Fibroblast of lung (primary cell): Measurements from ENCODE around the gene ARHGEF19. TPM values are rescaled to one million over a fixed set of nuclear protein-coding genes. Genes with fewer than 3 reads are reported as not detected.
A peak's percentile ranks its signal among the peaks of the same experiment; 100 is the strongest.

Source experiments
- DNase-seq, 2 donors: peaks; one replicate each; pipeline versions ENCODE4 v3.0.0 to v3.0.0-alpha.2; 2010; ENCODE audit warnings: low read depth in 2 of 2
- H2AFZ ChIP-seq: 2 replicates; pipeline ENCODE4 v1.5.1; 2012; ENCODE audit warnings: low read length, control low read depth, inconsistent platforms
- H3K27ac ChIP-seq: 2 replicates; pipeline ENCODE4 v1.5.1; 2011; ENCODE audit warnings: low read length, control low read depth; ENCODE audit not compliant: insufficient read depth
- H3K27me3 ChIP-seq: 2 replicates; pipeline ENCODE4 v1.5.1; 2011; ENCODE audit warnings: mild to moderate bottlenecking, low read length; ENCODE audit not compliant: control insufficient read depth, insufficient read depth
- H3K36me3 ChIP-seq: 2 replicates; pipeline ENCODE4 v1.5.1; 2011; ENCODE audit warnings: low read length; ENCODE audit not compliant: control insufficient read depth, insufficient read depth
- H3K4me1 ChIP-seq: 2 replicates; pipeline ENCODE4 v1.5.1; 2011; ENCODE audit warnings: low read length; ENCODE audit not compliant: control insufficient read depth, insufficient read depth; ENCODE audit errors: extremely low read depth
- H3K4me2 ChIP-seq: 2 replicates; pipeline ENCODE4 v1.5.1; 2011; ENCODE audit warnings: low read length, control low read depth; ENCODE audit not compliant: insufficient read depth; ENCODE audit errors: extremely low read depth
- H3K4me3 ChIP-seq, 4 experiments: fragments of 200-600 bp in 1 of 4; sonication (generic) in 1 of 4; replicated peaks in 1 of 4; 2 replicates each; pipeline ENCODE4 v1.5.1; 2011 to 2016; ENCODE audit warnings: low read length in 4 of 4, low read depth in 3 of 4, mild to moderate bottlenecking in 3 of 4, control low read depth in 2 of 4, inconsistent platforms in 1 of 4, mixed read lengths in 1 of 4; ENCODE audit not compliant: insufficient read depth in 1 of 4; ENCODE audit errors: control extremely low read depth in 1 of 4
- H3K79me2 ChIP-seq: 2 replicates; pipeline ENCODE4 v1.5.1; 2012; ENCODE audit warnings: mild to moderate bottlenecking, low read length, inconsistent platforms; ENCODE audit not compliant: control insufficient read depth, insufficient read depth
- H3K9ac ChIP-seq: 2 replicates; pipeline ENCODE4 v1.5.1; 2011; ENCODE audit warnings: mild to moderate bottlenecking, low read length, control low read depth; ENCODE audit not compliant: insufficient read depth
- H3K9me3 ChIP-seq: 2 replicates; pipeline ENCODE4 v1.5.1; 2012; ENCODE audit warnings: low read depth, low read length; ENCODE audit not compliant: control insufficient read depth, insufficient read depth
- H4K20me1 ChIP-seq: 2 replicates; pipeline ENCODE4 v1.5.1; 2011; ENCODE audit warnings: low read length; ENCODE audit not compliant: control insufficient read depth, insufficient read depth; ENCODE audit errors: extremely low read depth
- CTCF ChIP-seq, 2 donors: IDR thresholded peaks in 1 of 2; conservative IDR thresholded peaks in 1 of 2; 1 replicate in 1 of 2; 2 replicates in 1 of 2; pipeline ENCODE4 v1.5.1; 2011 to 2012; ENCODE audit warnings: low read length in 2 of 2, control low read depth in 1 of 2, inconsistent platforms in 1 of 2, low read depth in 1 of 2, mild to moderate bottlenecking in 1 of 2
- EZH2 ChIP-seq: IDR thresholded peaks from 2 replicates; pipeline ENCODE4 v1.5.1; 2012; ENCODE audit warnings: low read length, control low read depth, mild to moderate bottlenecking; ENCODE audit errors: missing control alignments
- polyA plus RNA-seq, 2 donors: library from polyadenylated mRNA; depleted of rRNA in 1 of 2; stranded (reverse) in 1 of 2; unstranded in 1 of 2; fragments of >200 nt; gene quantifications; 2 replicates each; pipeline ENCODE4 v1.2.1, GENCODE V29; 2011 to 2012; ENCODE audit warnings: missing spikeins in 1 of 2
- total RNA-seq: library from RNA; depleted of rRNA; stranded (reverse); fragments of >200 nt; gene quantifications from 2 replicates; pipeline ENCODE4 v1.2.1, GENCODE V29; 2014

The ARHGEF19 gene
- total and polyA plus RNA-seq, 2 donors (not counting 1 experiment from before 2014, with no cell fraction given) = 3.3 TPM

GRCh38 chr1:16239972-16240491 is 27.6 kb upstream of the ARHGEF19 start:
- H3K4me2 ChIP-seq = no peak overlapping the region
- no peaks in the 10 kb centered on the region for H3K79me2 ChIP-seq
- H3K27ac ChIP-seq = no peak overlapping the region
- DNase-seq = no peak
- H3K27me3 ChIP-seq = no peaks in the 10 kb centered on the region
- peaks cover 9% of the 10 kb centered on the region for H3K4me1 ChIP-seq
- no peaks in the 10 kb centered on the region for H3K36me3 ChIP-seq
- no peak overlapping the region for H3K4me3 ChIP-seq
- H3K9ac ChIP-seq = no peak overlapping the region
- no peak overlapping the region for H2AFZ ChIP-seq
- TF ChIP-seq CTCF (conservative IDR thresholded peaks at IDR 0.05 in 1 of 2, IDR thresholded peaks at IDR 0.05 in 1 of 2; ENCODE audit: low read depth in 1 of 2, low read length in 2 of 2) = no peak
- no peak for TF ChIP-seq EZH2
- H3K9me3 ChIP-seq = no peaks in the 10 kb centered on the region
- H4K20me1 ChIP-seq = no peaks in the 10 kb centered on the region

DNA sequence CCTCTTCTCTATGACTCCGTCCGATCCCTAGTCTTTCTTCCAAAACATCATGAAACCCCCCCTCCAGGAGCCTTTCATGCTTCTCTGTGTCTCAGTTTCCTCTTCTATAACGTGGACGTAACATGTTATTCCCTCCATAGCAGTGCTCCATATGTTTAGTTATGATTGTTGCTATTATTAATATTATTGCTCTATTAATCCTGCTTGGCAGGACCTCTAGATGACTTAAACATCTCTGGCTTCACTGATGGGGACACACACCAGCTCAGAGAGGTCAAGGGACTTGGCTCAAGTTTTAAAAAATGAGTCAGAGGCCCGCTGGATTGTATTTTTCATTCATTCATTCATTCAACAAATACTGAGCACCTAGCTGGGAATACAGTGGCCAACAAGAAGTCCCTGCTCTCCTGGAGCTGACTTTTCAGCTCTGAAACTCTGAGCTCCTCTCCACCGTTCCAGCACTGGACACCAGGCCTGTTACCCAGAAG is 24.9 kb upstream of the ARHGEF19 start:
- Histone ChIP-seq H3K4me3 (peak overlapping the region in 3 of 4 experiments; percentile 52 to 66 (median 59)), H3K4me1 (peaks cover 9% of the 10 kb centered on the region), H3K27me3 (no peaks in the 10 kb centered on the region), H2AFZ (peak overlapping the region; percentile 42), H3K36me3 (no peaks in the 10 kb centered on the region), H3K4me2 (peak overlapping the region; percentile 83), H4K20me1 (no peaks in the 10 kb centered on the region), H3K79me2 (no peaks in the 10 kb centered on the region), H3K9ac (peak overlapping the region; percentile 68), H3K9me3 (no peaks in the 10 kb centered on the region), H3K27ac (peak overlapping the region; percentile 77)
- DNase-seq = peak; percentile 31 to 49
- TF ChIP-seq EZH2 = no peak
- TF ChIP-seq CTCF (conservative IDR thresholded peaks at IDR 0.05 in 1 of 2, IDR thresholded peaks at IDR 0.05 in 1 of 2; ENCODE audit: low read depth in 1 of 2, low read length in 2 of 2) = no peak

DNA sequence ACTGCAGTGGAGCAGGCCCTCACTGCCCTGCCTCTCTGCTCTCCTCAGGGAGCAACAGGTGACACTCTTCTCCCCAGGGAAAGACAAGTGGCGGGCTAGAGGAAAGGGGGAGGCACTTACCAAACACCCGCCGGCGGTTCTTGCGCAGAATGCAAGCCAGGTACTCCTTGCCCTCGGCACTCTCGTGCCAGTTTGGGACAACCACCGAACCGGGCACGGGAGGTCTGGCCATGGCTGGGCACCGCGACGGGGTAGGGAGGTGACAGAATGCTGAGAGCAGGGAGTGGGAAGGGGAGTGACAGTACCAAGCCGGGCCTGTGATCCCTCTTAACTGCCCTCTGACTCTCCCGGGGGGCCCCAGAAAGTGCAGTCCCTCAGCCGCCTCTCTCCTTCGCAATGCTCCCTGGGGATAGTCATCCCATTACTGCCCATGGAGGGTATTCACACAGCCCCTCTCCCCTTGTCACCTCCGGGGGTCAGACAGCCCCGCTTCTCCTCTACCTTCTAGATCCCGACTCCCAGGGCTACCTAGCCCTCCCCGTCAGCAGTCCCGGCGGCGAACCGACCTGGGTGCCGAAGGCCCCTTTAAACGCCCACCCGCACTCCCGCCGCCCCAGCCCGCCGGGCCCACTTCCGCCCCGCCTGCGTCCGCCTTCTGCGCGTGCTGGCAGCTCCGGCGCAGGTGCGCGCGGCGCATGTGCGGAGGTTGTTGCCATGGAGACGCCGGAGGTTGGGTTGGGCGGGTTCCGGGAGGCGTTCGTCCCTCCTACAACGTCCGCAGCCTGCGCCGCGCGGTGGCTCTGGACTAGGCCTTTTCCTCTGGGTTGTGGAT is 24.3 kb upstream of the ARHGEF19 start, which contains the start of gene CPLANE2:
Gene CPLANE2 (minus strand): TSS at position 673 of the 832 bp plus-strand sequence. CDS start 441 bp downstream, at position 232.
- no peak for TF ChIP-seq CTCF (conservative IDR thresholded peaks at IDR 0.05 in 1 of 2, IDR thresholded peaks at IDR 0.05 in 1 of 2; ENCODE audit: low read depth in 1 of 2, low read length in 2 of 2)
- no peak for TF ChIP-seq EZH2
- peak within 1 kb of the TSS; percentile 80 for H2AFZ ChIP-seq
- H3K27ac ChIP-seq = peak within 1 kb of the TSS; percentile 77
- peak within 1 kb of the TSS; percentile 50 to 66 (median 56) for H3K4me3 ChIP-seq
- no peaks in the 10 kb centered on the region for H4K20me1 ChIP-seq
- peak within 1 kb of the TSS; percentile 95 for H3K4me2 ChIP-seq
- DNase-seq = peak; percentile 87 to 90
- no peaks in the 10 kb centered on the region for H3K36me3 ChIP-seq
- H3K27me3 ChIP-seq = no peaks in the 10 kb centered on the region
- H3K9me3 ChIP-seq = no peaks in the 10 kb centered on the region
- peak within 1 kb of the TSS; percentile 68 for H3K9ac ChIP-seq
- H3K79me2 ChIP-seq = no peaks in the 10 kb centered on the region
- H3K4me1 ChIP-seq = peaks cover 9% of the 10 kb centered on the region
